ENCODE results near the gene AHNAK.

The AHNAK gene

DNA sequence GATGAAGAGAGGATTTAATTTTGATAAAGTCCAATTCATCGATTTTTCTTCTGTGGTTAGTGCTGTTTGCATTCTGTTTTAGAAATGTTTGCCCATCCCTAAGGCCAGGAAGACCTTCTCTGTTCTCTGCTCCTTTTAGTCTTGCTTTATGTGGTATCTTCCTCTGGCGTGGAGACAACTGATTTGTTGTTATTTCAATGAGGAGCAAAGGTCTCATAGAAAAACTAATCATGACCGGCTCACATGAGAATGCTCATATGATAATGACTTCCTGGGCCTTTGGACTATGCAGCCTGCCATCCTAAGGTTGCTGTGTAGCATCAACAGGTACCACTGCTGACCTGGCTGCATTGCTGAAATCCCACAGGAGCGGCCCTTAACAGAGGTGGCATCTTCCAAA lies 108.0 kb downstream of the AHNAK start:
- Histone ChIP-seq H3K4me3 (ENCODE audit: insufficient read depth, low read length, poor library complexity, severe bottlenecking) (no peak overlapping the region), H3K79me2 (ENCODE audit: insufficient read depth, low read length) (no peaks in the 10 kb centered on the region), H3K9me3 (ENCODE audit: insufficient read depth, low read length) (no peaks in the 10 kb centered on the region), H3K4me2 (ENCODE audit: low read depth, low read length, poor library complexity, severe bottlenecking) (no peak overlapping the region), H3K27ac (ENCODE audit: low read depth, low read length) (no peak overlapping the region), H3K27me3 (ENCODE audit: low read length) (no peaks in the 10 kb centered on the region), H4K20me1 (ENCODE audit: low read depth, low read length) (no peaks in the 10 kb centered on the region), H3K9me2 (replicated peaks; ENCODE audit: insufficient read depth, low read length) (no peaks in the 10 kb centered on the region), H3F3A (ENCODE audit: insufficient read depth) (no peaks in the 10 kb centered on the region), H2AFZ (ENCODE audit: low read depth, low read length, severe bottlenecking) (no peak overlapping the region), H3K36me3 (ENCODE audit: low read length) (no peaks in the 10 kb centered on the region), H3K9ac (ENCODE audit: low read length) (no peak overlapping the region)
- TF ChIP-seq CTCF (IDR thresholded peaks at IDR 0.05; ENCODE audit: insufficient read depth, low read length, poor library complexity, severe bottlenecking) (no peak), EZH2phosphoT487 (conservative IDR thresholded peaks at IDR 0.05; ENCODE audit: low read length) (no peak)

GRCh38 chr11:62437616-62438015 lies 109.0 kb downstream of the AHNAK start:
- Histone ChIP-seq H3K9ac (ENCODE audit: low read length) (no peak overlapping the region), H3K36me3 (ENCODE audit: low read length) (no peaks in the 10 kb centered on the region), H3K9me3 (ENCODE audit: insufficient read depth, low read length) (no peaks in the 10 kb centered on the region), H2AFZ (ENCODE audit: low read depth, low read length, severe bottlenecking) (no peak overlapping the region), H3K9me2 (replicated peaks; ENCODE audit: insufficient read depth, low read length) (no peaks in the 10 kb centered on the region), H3K27me3 (ENCODE audit: low read length) (no peaks in the 10 kb centered on the region), H4K20me1 (ENCODE audit: low read depth, low read length) (no peaks in the 10 kb centered on the region), H3K4me2 (ENCODE audit: low read depth, low read length, poor library complexity, severe bottlenecking) (no peak overlapping the region), H3K27ac (ENCODE audit: low read depth, low read length) (no peak overlapping the region), H3K4me3 (ENCODE audit: insufficient read depth, low read length, poor library complexity, severe bottlenecking) (no peak overlapping the region), H3F3A (ENCODE audit: insufficient read depth) (no peaks in the 10 kb centered on the region), H3K79me2 (ENCODE audit: insufficient read depth, low read length) (no peaks in the 10 kb centered on the region)
- no peak for TF ChIP-seq EZH2phosphoT487 (conservative IDR thresholded peaks at IDR 0.05; ENCODE audit: low read length)
- TF ChIP-seq CTCF (IDR thresholded peaks at IDR 0.05; ENCODE audit: insufficient read depth, low read length, poor library complexity, severe bottlenecking): no peak

DNA sequence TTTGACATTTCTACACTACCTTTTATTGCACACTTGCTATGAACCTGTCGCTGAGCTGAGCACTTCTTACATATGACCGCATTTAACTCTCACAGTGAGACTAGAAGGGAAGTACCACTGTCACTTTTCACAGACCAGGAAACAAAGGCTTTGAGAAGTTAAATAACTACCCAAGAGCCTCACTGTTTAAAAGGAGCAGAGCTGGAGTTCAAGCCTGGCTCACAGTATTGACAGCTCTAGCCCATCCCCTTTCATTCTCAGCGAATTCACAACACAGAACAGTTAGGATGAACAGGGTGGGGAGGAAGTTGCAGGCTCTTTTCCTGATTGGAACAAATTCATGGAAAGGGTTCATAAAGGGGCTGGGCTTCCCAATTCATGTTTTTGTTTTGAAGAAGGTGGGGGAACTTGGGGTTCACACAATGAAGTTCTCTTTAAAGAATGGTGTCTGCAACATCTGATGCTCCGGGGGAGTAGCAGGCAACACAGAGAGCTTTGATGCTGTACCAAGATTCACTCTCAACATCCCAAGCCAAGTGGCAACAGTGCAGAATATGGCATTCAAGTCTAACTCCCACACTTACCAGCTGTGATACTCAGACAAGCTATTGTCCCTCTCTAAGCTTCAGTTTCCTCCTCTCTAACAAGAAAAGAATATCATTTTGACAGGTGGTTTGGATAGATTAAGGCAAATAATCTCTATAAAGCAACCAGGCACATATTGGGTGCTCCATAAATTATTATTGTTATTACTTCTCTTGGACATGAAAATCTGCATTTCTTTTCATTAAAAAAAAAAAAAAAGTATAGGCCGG lies 110.6 kb downstream of the AHNAK start:
- Histone ChIP-seq H3K27me3 (ENCODE audit: low read length) (no peaks in the 10 kb centered on the region), H3F3A (ENCODE audit: insufficient read depth) (no peaks in the 10 kb centered on the region), H3K79me2 (ENCODE audit: insufficient read depth, low read length) (no peaks in the 10 kb centered on the region), H3K4me2 (ENCODE audit: low read depth, low read length, poor library complexity, severe bottlenecking) (no peak overlapping the region), H4K20me1 (ENCODE audit: low read depth, low read length) (no peaks in the 10 kb centered on the region), H3K36me3 (ENCODE audit: low read length) (no peaks in the 10 kb centered on the region), H2AFZ (ENCODE audit: low read depth, low read length, severe bottlenecking) (no peak overlapping the region), H3K9ac (ENCODE audit: low read length) (no peak overlapping the region), H3K9me2 (replicated peaks; ENCODE audit: insufficient read depth, low read length) (no peaks in the 10 kb centered on the region), H3K9me3 (ENCODE audit: insufficient read depth, low read length) (no peaks in the 10 kb centered on the region), H3K27ac (ENCODE audit: low read depth, low read length) (no peak overlapping the region), H3K4me3 (ENCODE audit: insufficient read depth, low read length, poor library complexity, severe bottlenecking) (no peak overlapping the region)
- no peak for TF ChIP-seq EZH2phosphoT487 (conservative IDR thresholded peaks at IDR 0.05; ENCODE audit: low read length)
- TF ChIP-seq CTCF (IDR thresholded peaks at IDR 0.05; ENCODE audit: insufficient read depth, low read length, poor library complexity, severe bottlenecking): no peak
